Gastrocnemius medialis (tissue), 4 donors: Measurements from ENCODE around the gene SLC7A6OS.

Experiments used
- POLR2A ChIP-seq, 2 donors: fragments of 450-650 bp; IDR thresholded peaks; one replicate each; pipeline ENCODE4 v1.6.1; 2017; ENCODE audit warnings: antibody characterized with exemption in 2 of 2, mild to moderate bottlenecking in 2 of 2, moderate library complexity in 2 of 2
- TF ChIP-seq, protein P1 (sequence below), 5 experiments: fragments of 450-650 bp in 3 of 5; fragments of 200-600 bp in 2 of 5; sonication (generic) in 2 of 5; IDR thresholded peaks in 4 of 5; conservative IDR thresholded peaks in 1 of 5; 1 replicate in 4 of 5; 2 replicates in 1 of 5; pipeline ENCODE4 v1.5.1; 2016 to 2019; ENCODE audit warnings: antibody characterized with exemption in 5 of 5, mild to moderate bottlenecking in 3 of 5, moderate library complexity in 3 of 5

DNA sequence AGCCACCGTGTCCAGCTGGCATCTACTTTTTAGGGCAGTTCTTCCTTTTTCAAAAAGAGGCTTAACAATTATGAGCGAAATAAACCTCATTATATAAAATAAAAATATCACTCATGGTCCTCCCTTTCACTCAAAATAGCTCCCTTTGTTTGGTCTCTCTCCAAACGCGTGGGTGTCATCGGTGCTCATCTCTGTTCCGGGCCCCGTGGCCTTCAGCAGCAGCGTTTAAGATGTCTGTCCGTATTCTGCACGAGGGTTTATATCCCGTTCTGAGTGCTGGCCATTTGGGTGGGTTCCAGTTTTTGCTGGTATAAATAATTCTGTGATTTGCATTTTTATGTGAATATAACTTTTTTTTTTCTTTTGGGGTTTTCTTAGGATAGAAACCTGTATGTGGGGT lies 33.5 kb upstream of the SLC7A6OS start:
- TF ChIP-seq, protein P1, sequence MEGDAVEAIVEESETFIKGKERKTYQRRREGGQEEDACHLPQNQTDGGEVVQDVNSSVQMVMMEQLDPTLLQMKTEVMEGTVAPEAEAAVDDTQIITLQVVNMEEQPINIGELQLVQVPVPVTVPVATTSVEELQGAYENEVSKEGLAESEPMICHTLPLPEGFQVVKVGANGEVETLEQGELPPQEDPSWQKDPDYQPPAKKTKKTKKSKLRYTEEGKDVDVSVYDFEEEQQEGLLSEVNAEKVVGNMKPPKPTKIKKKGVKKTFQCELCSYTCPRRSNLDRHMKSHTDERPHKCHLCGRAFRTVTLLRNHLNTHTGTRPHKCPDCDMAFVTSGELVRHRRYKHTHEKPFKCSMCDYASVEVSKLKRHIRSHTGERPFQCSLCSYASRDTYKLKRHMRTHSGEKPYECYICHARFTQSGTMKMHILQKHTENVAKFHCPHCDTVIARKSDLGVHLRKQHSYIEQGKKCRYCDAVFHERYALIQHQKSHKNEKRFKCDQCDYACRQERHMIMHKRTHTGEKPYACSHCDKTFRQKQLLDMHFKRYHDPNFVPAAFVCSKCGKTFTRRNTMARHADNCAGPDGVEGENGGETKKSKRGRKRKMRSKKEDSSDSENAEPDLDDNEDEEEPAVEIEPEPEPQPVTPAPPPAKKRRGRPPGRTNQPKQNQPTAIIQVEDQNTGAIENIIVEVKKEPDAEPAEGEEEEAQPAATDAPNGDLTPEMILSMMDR (IDR thresholded peaks at IDR 0.05 in 4 of 5, conservative IDR thresholded peaks at IDR 0.05 in 1 of 5): no peak
- no peak for TF ChIP-seq POLR2A (IDR thresholded peaks at IDR 0.05)
